Nephron (organoid): Measurements from ENCODE around the gene TMEM147.

Source experiments
- H3K27ac Mint-ChIP-seq, 3 experiments: 2 replicates each; pipeline ENCODE4 v1.8.0; 2020; ENCODE audit warnings: mixed read lengths in 3 of 3, mild to moderate bottlenecking in 2 of 3, moderate library complexity in 1 of 3
- H3K27me3 Mint-ChIP-seq: 2 replicates; pipeline ENCODE4 v1.8.0; 2021; ENCODE audit warnings: low read depth, mild to moderate bottlenecking, moderate library complexity, mixed read lengths
- H3K36me3 Mint-ChIP-seq: 2 replicates; pipeline ENCODE4 v1.8.0; 2020; ENCODE audit warnings: low read depth, mixed read lengths
- H3K4me1 Mint-ChIP-seq: 2 replicates; pipeline ENCODE4 v1.8.0; 2020; ENCODE audit warnings: mixed read lengths
- H3K4me3 Mint-ChIP-seq, 3 experiments: 2 replicates each; pipeline ENCODE4 v1.8.0; 2020; ENCODE audit warnings: mild to moderate bottlenecking in 3 of 3, mixed read lengths in 3 of 3, moderate library complexity in 2 of 3
- H3K9me3 Mint-ChIP-seq: 2 replicates; pipeline ENCODE4 v1.8.0; 2020; ENCODE audit warnings: mixed read lengths
- CTCF ChIP-seq, 3 experiments: fragments of 200-600 bp; sonication (generic); IDR thresholded peaks; one replicate each; pipeline ENCODE4 v1.5.0; 2021; ENCODE audit warnings: antibody characterized with exemption in 3 of 3; ENCODE audit not compliant: unreplicated experiment in 3 of 3

Gene TMEM147

DNA sequence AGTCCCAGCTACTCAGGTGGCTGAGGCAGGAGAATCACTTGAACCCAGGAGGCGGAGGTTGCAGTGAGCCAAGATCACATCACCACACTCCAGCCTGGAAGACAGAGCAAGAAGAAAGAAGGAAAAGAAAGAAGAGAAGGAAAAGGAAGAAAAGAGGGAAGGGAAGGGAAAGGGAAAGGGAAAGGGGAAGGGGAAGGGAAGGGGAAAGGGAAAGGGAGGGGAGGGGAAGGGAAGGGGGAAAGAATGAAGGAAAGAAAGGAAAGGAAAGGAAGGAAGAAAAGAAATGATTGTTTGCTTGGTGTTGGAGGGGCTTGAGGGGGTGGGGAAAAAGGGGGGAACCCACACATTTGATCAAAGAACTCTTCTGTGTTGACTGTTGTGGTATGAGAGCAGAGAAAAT lies 50.5 kb downstream of the TMEM147 start:
- no peaks in the 10 kb centered on the region for H3K4me1 Mint-ChIP-seq
- no peaks in the 10 kb centered on the region for H3K36me3 Mint-ChIP-seq

DNA sequence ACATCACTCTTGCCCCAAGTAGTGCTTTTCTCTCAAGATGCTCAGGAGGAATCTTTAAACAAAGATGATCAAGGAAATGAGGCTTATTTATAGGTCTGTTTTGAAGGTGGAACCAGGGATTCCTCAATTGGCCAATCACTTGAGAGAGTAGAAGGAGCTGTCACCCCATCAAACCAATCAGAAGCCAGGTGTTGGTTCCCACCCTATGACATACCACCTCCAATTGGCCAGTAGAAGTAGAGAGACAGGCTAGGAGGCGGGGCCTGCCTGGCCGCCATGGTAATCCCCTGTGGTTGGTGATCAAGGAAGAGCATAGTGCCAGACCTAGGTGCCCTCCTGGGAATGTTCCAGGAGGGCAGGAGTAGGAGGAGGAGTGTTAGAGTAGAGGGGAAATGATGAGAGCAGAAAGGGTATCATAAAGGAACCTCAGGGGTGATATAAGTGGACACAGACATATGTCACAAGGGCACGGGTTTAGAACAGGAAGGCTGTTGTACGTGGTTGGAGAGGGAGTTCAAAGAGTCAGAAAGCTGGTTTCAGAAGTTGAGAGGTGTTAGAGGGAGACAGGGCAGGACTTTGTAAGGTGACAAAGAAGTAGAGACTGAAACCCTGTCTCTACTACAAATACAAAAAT lies 51.1 kb downstream of the TMEM147 start:
- TF ChIP-seq CTCF (IDR thresholded peaks at IDR 0.05; ENCODE audit: unreplicated experiment in 3 of 3): no peak
- H3K9me3 Mint-ChIP-seq: no peaks in the 10 kb centered on the region
- no peaks in the 10 kb centered on the region for H3K36me3 Mint-ChIP-seq
- H3K4me3 Mint-ChIP-seq: no peak overlapping the region
- H3K4me1 Mint-ChIP-seq: no peaks in the 10 kb centered on the region
- peaks cover 27% of the 10 kb centered on the region for H3K27me3 Mint-ChIP-seq
- no peak overlapping the region for H3K27ac Mint-ChIP-seq

More for the DNA sequence above, 50.5 kb downstream of the TMEM147 start:
- Mint-ChIP-seq H3K27ac (no peak overlapping the region), H3K4me3 (no peak overlapping the region), H3K27me3 (peaks cover 22% of the 10 kb centered on the region), H3K9me3 (no peaks in the 10 kb centered on the region)
- no peak for TF ChIP-seq CTCF (IDR thresholded peaks at IDR 0.05; ENCODE audit: unreplicated experiment in 3 of 3)
